Lower leg skin (tissue), 3 donors: ENCODE measurements around the gene PREP.

Experiments used
- CTCF ChIP-seq, 3 donors: fragments of 450-650 bp; IDR thresholded peaks; one replicate each; pipeline ENCODE4 v1.5.1; 2016; ENCODE audit warnings: antibody characterized with exemption in 3 of 3, mild to moderate bottlenecking in 3 of 3, moderate library complexity in 2 of 3
- POLR2A ChIP-seq, 2 donors: fragments of 450-650 bp; IDR thresholded peaks; one replicate each; pipeline ENCODE4 v1.6.1; 2016 to 2017; ENCODE audit warnings: antibody characterized with exemption in 2 of 2, mild to moderate bottlenecking in 1 of 2, moderate library complexity in 1 of 2

GRCh38 chr6:105363100-105363754 is 39.7 kb downstream of the PREP start:
- TF ChIP-seq CTCF (IDR thresholded peaks at IDR 0.05) (no peak), POLR2A (IDR thresholded peaks at IDR 0.05) (no peak)
